AG04450 (cell line): ENCODE data around the gene ABL1. TPM values are rescaled to one million over a fixed set of nuclear protein-coding genes. Genes with fewer than 3 reads are reported as not detected.
A peak's percentile ranks its signal among the peaks of the same experiment; 100 is the strongest.

Experiments
- CTCF ChIA-PET: fragments of 300-600, 350-600 bp; formaldehyde crosslinking; extraction: SDS; loops from one replicate; lab custom pipeline; 2022; ENCODE audit warnings: antibody characterized with exemption, inconsistent platforms; lab: Charles Lee
- POLR2A ChIA-PET: fragments of 350-600 bp; formaldehyde crosslinking; extraction: SDS; loops from one replicate; lab custom pipeline; 2021; ENCODE audit warnings: antibody characterized with exemption, inconsistent platforms; lab: Yijun Ruan, JAX
- DNase-seq: peaks from one replicate; pipeline ENCODE4 v3.0.0-alpha.2; 2011; ENCODE audit warnings: low read depth, low spot score
- H3K27ac ChIP-seq: one replicate; pipeline ENCODE4 v1.5.1; 2012; ENCODE audit warnings: low read depth, low read length, control low read depth
- H3K27me3 ChIP-seq: one replicate; pipeline ENCODE4 v1.6.0; 2012; ENCODE audit warnings: low read length; ENCODE audit not compliant: control insufficient read depth, insufficient read depth
- H3K4me3 ChIP-seq: 2 replicates; pipeline ENCODE4 v1.5.1; 2011; ENCODE audit warnings: mild to moderate bottlenecking, low read depth, low read length, control low read depth
- H3K9me3 ChIP-seq: 2 replicates; pipeline ENCODE4 v1.5.1; 2012; ENCODE audit warnings: low read length; ENCODE audit not compliant: control insufficient read depth, insufficient read depth
- polyA plus RNA-seq: library from polyadenylated mRNA; depleted of rRNA; stranded (reverse); fragments of >200 nt; gene quantifications from 2 replicates; pipeline ENCODE4 v1.2.3, GENCODE V29; 2011; rRNA removed
- TF ChIP-seq, protein P1 (sequence below): IDR thresholded peaks from 2 replicates; pipeline ENCODE4 v1.5.1; 2011; ENCODE audit warnings: low read depth, low read length, control low read depth, inconsistent platforms

ABL1 gene
- polyA plus RNA-seq, 1 experiment = 37.5 TPM

GRCh38 chr9:130935648-130936271, 100.7 kb downstream of the ABL1 start:
- DNase-seq = no peak
- POLR2A ChIA-PET = interaction anchor here (0.6 kb wide), 1 partner anchor 149 kb away, joined by 3 read pairs; no protein-coding TSS in a partner anchor
- H3K9me3 ChIP-seq = no peaks in the 10 kb centered on the region
- H3K27ac ChIP-seq = peak overlapping the region; percentile 32
- TF ChIP-seq, protein P1, sequence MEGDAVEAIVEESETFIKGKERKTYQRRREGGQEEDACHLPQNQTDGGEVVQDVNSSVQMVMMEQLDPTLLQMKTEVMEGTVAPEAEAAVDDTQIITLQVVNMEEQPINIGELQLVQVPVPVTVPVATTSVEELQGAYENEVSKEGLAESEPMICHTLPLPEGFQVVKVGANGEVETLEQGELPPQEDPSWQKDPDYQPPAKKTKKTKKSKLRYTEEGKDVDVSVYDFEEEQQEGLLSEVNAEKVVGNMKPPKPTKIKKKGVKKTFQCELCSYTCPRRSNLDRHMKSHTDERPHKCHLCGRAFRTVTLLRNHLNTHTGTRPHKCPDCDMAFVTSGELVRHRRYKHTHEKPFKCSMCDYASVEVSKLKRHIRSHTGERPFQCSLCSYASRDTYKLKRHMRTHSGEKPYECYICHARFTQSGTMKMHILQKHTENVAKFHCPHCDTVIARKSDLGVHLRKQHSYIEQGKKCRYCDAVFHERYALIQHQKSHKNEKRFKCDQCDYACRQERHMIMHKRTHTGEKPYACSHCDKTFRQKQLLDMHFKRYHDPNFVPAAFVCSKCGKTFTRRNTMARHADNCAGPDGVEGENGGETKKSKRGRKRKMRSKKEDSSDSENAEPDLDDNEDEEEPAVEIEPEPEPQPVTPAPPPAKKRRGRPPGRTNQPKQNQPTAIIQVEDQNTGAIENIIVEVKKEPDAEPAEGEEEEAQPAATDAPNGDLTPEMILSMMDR = no peak
- peaks cover 9% of the 10 kb centered on the region for H3K27me3 ChIP-seq
- CTCF ChIA-PET = interaction anchor here (0.6 to 1.6 kb wide), 4 partner anchors 22 to 235 kb away, joined by 3 to 7 read pairs (median 4); no protein-coding TSS in a partner anchor
- H3K4me3 ChIP-seq = no peak overlapping the region

GRCh38 chr9:130936285-130937117, 101.4 kb downstream of the ABL1 start:
- Histone ChIP-seq H3K9me3 (no peaks in the 10 kb centered on the region), H3K27me3 (peaks cover 17% of the 10 kb centered on the region), H3K27ac (peak overlapping the region; percentile 32), H3K4me3 (no peak overlapping the region)
- TF ChIP-seq, protein P1 = no peak
- POLR2A ChIA-PET = no interaction called here
- CTCF ChIA-PET = interaction anchor here (0.6 kb wide), 1 partner anchor 165 kb away, joined by 4 read pairs; no protein-coding TSS in a partner anchor
- no peak for DNase-seq

Other genes starting within 250 kb of the ABL1 start
- gene PRDM12, start 170.7 kb upstream of the ABL1 start, polyA plus RNA-seq = not detected in 2 replicates
- gene EXOSC2, start 141.5 kb upstream of the ABL1 start, polyA plus RNA-seq = 22.9 and 29.5 TPM in 2 replicates
- not detected in 2 replicates for gene QRFP, start 61.6 kb downstream of the ABL1 start, polyA plus RNA-seq
- 2.2 and 3.2 TPM in 2 replicates for gene FIBCD1, start 104.0 kb downstream of the ABL1 start, polyA plus RNA-seq
- gene LAMC3, start 173.9 kb downstream of the ABL1 start, polyA plus RNA-seq = not detected in 2 replicates